T47D (cell line): Measurements from ENCODE around the gene NADK2.

ENCODE experiments used
- DNase-seq, 2 experiments: peaks; one replicate each; pipeline versions ENCODE4 v3.0.0 to v3.0.0-alpha.2; 2011 to 2012; ENCODE audit warnings: low read depth in 1 of 2, low spot score in 1 of 2
- JUND ChIP-seq: IDR thresholded peaks from 2 replicates; pipeline ENCODE4 v1.6.1; 2012; ENCODE audit warnings: low read depth
- in situ Hi-C: cut with HindIII; loops from 2 replicates; pipeline ENCODE4 v1.10.0; 2016; ENCODE audit warnings: low sequenced_read_pairs, low pct_unique_long_range_greater_than_20kb

The NADK2 gene

DNA sequence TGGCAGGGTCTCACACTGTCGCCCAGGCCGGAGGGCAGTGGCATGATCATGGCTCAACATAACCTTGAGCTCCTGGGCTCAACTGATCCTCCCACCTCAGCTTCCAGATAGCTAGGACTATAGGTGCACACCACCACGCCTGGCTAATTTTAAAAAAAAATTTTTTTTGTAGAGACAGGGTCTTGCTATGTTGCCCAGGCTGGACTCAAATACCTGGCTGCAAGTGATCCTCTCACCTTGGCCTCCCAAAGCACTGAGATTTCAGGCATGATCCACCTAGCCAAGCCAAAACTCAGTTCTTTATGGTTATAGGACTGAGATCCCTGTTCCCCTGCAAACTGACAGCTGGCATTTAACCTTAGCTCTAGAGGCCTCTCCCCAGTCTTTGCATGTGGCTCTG is 95.3 kb downstream of the NADK2 start:
- DNase-seq: no peak
- no peak for TF ChIP-seq JUND

DNA sequence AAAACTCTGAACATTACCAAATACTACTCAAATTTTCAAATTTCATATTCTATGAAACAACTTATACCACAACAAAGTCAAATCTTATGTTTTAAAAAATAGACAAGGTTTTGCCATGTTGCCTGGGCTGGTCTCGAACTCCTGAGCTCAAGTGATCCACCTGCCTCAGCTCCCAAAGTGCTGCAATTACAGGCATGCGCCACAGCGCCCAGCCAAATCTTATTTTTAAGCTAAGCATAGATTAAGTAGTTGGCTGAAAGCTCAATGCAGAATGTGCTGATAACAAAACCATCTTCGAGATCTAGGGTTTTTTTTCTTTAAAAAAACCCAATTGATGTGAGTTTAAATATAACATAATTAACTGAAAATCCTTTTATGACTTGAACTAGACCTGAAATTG is 96.4 kb downstream of the NADK2 start:
- no peak for DNase-seq
- in situ Hi-C loops: no loop called here
- no peak for TF ChIP-seq JUND

More for the DNA sequence above, 95.3 kb downstream of the NADK2 start:
- in situ Hi-C loops: no loop called here
